NCI-H748 (cell line): ENCODE results near the gene MYH11.
"Not testable (repeated sequence)": the region's sequence is repeated elsewhere in the genome, so short reads cannot be mapped to it uniquely, and the experiment has no call there.

Experiments
- DNase-seq: peaks from one replicate; lab custom pipeline; 2025; ENCODE audit not compliant: unreplicated experiment; lab: John Stamatoyannopoulos, UW

The MYH11 gene

DNA sequence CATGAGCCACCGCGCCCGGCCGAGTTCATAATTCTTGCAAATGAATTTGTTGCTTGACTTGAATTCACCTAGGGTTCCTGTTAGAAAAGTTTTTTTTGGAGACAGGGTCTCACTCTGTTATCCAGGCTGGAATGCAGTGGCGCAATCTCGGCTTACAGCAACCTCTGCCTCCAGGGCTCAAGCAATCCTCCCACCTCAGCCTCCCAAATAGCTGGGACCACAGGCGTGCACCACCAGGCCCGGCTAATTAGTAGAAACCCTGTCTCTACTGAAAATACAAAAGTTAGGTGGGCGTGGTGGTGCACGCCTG, 99.8 kb downstream of the MYH11 start:
- no peak for DNase-seq

DNA sequence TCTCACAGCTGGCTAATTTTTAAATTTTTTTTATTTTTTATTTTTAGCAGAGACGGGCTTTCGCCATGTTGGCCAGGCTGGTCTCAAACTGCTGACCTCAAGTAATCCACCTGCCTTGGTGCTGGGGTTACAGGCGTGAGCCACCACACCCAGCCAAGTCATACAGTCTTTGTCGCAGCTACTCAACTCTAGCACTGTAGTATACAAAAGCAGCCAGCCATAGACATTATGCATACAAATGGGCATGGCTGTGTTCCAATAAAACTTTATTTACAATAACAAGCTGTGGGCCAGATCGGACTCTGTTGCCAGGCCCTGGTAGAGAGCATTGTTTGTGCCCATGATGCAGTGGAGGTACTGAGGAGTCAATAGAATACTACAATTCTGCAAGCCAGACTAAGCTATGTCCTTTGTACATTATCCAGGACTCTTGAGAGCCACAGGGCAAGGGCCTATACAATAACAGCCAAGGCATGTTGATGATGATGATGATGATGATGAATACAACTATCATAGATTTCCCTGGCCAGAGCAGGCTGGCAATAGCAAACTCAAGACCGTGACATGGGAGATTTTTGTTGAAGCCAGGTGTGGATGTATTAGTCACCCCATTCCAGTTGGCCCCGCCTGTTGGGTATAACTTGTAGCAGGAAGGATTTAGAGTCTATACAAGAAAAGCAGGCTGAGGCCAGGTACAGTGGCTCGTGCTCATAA, 101.8 kb downstream of the MYH11 start:
- no peak for DNase-seq

DNA sequence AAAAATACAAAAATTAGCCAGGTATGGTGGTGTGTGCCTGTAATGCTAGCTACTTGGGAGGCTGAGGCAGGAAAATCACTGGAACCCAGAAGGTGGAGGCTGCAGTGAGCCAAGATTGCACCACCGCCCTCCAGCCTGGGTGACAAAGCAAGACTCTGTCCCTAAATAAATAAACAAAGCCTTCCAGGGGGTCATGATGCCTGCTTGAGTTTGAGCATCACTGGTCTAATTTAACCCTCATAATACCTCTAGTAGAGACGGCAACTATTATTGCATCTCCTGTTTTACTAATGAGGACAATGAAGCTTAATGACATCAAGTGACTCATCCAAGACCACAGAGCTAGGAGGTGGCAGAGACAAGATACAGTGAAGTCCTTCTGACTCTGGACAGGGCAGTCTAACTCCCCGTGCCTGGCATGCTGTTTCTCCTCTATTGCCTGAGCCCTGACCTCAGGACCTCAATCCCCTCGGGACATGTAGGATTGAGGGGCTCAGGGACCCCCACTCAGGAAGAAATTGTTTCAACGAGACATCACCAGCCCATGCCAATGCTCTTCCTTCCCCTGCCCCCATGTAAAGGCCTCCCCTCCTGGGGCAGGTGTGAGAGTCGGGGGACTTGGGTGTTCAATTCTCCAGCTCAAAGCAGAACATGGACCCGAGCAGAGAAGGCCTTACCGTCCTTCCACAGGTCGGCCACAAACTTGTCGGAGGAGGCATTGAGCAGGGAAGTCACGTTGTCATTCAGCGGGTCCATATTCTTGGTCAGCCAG, 103.9 kb downstream of the MYH11 start:
- no peak for DNase-seq

DNA sequence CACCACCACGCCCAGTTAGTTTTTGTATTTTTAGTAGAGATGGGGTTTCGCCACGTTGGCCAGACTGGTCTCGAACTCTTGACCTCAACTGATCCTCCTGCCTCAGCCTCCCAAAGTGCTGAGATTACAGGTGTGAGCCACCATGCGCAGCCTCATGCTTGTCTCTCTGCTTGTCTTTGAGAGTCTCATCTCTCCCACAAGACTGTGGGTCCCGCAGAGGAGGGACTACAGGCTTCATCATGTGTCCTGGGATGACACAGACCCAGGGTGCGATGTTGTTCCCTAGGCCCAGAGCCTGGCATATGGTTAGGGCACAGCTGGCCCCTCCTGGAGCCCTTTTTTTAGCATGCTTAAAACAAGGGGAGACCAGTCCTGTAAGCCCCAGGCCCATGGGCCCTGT, 104.9 kb downstream of the MYH11 start:
- no peak for DNase-seq

DNA sequence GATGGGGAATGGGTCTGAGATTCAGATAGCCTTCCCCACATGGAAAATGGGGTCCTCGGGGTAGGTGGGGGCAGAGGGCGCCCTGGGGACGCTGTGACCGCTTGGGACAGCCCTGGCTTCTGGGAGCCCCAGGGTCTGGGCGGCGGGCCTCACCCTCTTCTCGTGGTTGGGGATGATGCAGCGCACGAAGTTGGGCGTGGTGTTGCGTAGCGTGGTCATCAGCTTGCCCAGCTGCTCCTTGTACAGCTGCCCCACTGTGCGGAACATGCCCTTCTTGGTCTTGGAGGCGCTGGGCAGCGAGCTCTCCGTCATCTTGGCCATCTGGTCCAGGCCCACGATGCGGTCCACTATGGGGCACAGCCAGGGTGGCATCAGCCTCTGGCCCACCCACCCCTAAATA, 106.8 kb downstream of the MYH11 start:
- no peak for DNase-seq

DNA sequence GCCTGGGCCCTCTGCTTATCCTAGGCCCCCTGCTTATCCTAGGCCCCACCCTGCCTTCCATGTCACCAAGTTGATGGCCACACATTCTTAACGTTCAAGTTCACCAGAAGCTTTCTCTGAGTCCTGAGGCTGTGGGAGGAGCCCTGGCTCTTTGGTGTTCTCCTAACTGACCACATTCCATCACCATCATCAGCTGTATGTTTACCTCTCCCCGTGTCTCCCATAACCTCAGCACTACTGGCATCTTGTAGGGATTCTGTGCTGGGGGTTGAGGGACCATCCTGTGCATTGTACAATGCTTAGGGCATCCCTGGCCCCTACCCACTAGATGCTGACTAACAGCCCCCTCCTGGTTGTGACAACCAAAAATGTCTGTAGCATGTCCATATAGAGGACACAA, 107.5 kb downstream of the MYH11 start:
- DNase-seq, result no peak

DNA sequence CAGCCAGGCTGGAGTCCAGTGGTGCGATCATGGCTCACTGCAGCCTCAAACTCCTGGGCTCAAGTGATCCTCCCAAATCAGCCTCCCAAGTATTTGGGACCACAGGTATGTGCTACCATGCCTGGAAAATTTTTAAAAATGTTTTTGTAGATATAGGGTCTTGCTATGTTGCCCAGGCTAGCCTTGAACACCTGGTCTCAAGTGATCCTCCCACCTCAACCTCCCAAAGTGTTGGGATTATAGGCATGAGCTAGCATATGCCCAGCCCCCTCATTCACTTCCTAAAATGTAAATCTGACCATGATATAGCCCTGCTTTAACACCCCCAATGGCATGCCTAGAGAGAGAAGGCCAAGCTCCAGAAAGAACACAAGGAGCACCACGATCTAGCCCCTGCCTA, 108.2 kb downstream of the MYH11 start:
- DNase-seq, result no peak

DNA sequence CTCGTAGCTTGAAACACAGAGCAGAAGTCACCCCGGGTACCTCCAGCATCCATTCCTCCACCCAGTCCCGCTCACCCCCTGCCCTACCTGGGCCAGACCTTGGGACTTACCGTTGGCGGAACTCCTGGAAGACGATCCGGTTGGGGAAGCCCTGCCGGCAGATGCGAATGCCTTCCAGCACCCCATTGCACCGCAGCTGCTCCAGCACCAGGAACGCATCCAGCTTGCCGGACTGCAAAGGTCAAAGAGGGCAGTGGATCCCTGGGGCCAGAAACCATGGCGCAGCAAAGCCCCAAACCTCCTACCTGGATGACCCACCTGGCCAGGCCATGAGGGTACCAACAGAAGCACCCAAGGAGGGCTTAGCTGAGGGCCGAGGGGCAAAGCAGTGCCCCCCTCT, 108.9 kb downstream of the MYH11 start:
- no peak for DNase-seq

DNA sequence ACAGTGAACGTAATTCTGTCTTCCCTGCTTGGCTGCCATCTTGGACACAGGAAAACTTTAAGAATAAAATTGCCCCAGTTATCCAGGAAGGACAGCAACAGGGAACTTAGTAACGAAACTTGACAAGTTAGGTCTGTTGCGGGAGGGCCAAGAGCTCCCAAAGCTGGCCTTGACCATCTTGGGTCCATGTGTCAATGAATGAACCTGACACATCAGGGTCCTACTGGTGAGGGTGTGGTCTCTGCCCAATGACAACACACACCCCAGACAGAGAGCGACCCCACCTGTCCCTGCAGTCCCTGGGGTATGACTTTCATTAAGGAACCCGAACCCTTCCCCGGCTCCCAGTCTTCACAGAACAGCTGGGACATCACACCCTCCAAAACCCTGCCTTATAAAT, 110.5 kb downstream of the MYH11 start:
- DNase-seq, result no peak

DNA sequence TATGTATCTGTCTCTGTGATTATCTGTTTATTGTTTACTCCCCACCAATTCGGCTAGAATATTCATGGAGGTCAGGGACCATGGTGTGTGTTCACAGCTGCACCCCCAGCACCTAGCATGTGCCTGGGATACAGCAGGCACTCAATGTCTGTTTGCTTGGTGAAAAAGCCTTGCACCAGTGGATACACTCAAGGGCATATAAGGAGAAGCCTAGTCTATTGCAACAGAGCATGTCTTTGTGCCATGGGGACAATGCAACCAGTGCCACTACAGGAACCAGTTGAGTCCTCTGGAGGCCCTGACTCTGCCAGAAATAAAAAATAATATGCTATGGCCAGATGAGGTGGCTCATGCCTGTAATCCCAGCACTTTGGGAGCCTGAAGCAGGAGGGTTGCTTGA, 113.2 kb downstream of the MYH11 start:
- no peak for DNase-seq

DNA sequence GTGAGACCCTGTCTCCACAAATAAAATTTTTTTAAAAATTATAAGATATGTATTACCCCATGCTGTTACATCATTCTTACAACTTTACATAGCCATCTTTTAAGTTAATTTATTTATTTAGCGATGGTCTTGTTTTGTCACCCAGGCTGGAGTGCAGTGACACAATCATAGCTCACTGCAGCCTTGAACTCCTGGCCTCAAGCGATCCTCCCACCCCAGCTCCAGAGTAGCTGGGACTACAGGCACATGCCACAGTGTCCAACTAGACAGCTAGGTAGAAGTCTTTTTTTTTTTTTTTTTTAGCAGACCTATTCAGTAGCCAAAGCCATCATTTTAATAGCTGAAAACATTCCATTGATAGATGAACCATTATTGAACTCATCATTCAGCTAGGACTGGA, 114.1 kb downstream of the MYH11 start:
- no peak for DNase-seq

DNA sequence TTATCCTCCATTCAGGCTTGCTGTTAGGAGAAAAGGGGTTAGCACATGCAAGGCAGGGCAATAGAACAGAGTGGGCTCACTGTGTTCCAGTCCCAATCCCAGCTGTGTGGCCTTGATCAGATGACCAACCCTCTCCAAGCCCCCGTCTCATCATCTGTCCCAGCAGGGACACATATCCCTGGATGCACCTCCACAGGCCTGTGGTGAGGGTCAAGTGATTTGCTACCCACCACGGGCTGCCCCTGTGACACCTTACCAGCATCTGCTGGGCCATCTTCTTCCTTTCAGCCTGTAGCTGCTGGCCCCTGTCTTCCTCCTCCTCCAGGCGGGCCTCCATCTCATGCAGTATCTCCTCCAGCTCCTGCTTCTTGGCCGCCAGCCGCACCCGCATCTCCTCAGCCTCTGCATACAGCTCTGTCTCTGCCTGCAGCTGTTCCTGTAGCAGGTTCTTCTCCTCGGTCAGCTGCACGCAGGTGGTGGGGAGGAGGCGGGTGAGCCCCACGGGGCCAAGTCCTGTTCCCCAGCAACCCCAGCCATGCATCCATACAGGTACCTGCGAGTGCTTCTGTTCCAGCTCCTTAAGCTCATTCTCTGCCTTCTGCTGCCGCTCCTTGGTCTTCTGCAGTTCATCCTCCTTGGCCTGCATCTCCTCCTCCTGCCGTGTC, 115.5 kb downstream of the MYH11 start:
- DNase-seq, result no peak

DNA sequence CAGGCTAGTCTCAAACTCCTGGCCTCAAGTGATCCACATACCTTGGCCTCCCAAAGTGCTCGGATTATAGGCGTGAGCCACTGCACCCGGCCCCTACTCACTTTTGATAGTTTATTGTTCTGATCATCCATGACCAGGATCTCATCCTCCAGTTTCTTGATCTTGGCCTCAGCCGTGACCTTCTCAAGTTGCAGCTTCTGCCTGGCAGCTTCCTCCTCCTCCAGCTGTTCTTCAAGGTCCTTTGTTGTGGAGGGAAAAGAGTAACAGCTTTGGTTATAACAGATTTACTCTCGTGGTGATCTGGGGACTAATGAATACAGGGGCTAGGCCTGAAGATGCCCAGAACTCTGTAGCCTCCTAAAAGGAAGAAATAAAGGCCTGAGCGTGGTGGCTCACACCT, 116.9 kb downstream of the MYH11 start:
- DNase-seq, result no peak

DNA sequence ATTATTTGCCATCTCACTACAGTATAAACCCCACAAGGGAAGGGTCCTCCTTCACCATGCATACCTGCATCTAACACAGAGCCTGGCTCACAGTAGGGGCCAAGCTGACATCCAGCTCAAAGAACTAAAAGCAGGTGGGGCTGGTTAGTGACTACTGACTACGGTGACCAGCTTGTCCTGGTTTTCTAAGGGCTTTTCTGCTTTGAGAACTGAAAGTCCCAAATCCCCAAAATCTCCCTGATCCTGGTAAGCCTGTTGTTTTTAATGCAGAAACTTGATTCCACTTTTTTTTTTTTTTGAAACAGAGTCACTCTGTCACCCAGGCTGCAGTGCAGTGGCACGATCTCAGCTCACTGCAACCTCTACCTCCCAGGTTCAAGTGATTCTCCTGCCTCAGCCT, 117.4 kb downstream of the MYH11 start:
- DNase-seq, result no peak

DNA sequence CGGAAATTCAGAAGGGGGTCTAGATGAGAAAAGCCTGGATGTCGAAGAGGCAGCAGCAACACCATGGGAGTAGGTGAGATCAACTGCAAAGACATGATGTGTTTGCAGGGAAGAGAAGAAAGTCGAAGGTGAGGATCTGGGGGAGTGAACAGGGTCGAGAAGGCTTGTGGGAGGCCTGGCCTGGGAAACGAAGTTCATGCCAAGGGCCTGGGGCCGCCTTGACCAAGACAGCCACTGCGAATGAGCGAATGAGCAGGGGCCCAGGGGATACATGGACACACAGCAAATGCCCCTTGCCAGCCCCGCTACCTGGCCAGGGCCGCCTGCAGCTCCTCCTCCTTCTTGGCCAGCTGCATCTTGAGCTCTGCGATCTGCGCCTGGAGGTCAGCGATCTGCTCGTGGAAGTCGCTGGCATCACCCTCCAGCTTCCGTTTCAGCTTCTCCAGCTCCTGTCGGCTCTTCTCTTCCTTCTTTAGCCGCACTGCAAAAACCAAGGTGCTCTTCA, 119.6 kb downstream of the MYH11 start:
- no peak for DNase-seq

DNA sequence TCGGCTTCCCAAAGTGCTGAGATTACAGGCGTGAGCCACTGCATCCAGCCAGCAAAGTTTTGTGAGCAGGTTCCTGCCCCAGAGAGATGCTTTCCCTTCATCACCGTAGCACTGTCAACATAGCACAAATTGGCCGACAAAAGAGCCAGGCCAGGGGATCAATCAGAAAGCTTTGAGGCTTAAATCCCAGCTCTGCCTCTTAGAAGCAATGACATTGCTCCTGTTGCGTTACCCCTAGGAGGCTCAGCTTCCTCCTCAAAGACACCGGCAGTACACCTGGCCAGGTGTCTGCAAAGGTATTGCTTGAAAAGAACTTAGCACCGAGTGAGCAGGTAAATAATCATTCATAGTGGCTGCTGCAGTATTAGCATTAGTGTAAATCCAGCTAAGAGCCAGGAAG, 120.3 kb downstream of the MYH11 start:
- no peak for DNase-seq

DNA sequence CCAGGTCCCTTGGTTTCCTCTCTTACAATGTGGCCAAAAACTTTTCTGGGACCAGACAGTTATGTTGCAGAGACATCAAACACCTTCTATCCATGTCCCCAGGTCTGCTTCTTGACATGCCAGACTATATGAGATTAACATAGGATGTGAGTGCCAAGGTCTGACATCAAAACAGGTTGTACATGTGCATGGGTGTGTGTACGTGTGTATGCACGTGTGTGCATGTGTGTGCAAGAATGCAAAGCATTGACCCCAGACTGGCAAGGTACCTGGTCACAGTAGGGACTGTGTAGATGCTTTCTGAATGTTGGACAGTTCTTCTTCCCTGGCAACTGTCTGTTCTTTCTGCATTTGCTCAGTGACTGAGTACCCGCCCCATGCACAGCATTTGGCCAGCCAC, 121.2 kb downstream of the MYH11 start:
- DNase-seq, result no peak

DNA sequence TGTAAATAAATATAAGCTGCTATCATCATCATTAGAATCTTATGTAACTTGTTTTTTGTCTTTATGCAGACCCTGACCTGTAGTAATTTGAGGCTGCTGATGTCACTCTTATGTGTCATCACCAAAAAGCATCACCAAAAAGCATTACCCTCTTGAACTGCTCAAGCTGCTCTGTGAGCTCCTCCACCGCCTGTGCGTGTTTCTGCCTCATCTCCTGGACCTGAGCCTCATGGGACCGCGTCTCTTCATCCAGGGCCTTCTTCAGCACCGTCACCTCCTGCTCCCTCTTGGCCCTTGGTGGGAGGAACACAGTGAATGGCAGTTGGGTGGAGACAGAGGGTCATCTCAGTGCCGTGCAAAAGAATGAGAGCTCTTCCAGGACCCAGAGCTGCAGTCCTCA, 124.4 kb downstream of the MYH11 start:
- no peak for DNase-seq

DNA sequence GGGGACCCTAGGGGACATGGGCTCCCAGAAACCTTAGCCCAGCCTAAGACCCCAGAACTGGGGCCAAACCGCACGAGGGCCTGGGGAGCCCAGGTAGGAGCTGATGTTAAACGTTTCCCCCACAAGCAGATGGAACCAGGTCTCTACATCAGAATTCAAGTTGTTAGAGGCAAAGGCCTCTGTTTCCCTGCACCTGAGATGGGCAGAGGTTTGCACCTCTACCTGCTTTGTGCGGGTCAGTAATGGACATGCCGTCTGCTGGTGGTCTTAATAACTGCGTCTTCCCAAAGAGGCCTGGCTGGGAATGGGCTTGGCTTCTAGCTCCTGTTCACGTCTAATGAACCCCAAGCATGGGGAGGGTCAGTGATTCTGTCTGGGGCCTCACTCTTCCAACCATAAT, 127.7 kb downstream of the MYH11 start:
- no peak for DNase-seq

DNA sequence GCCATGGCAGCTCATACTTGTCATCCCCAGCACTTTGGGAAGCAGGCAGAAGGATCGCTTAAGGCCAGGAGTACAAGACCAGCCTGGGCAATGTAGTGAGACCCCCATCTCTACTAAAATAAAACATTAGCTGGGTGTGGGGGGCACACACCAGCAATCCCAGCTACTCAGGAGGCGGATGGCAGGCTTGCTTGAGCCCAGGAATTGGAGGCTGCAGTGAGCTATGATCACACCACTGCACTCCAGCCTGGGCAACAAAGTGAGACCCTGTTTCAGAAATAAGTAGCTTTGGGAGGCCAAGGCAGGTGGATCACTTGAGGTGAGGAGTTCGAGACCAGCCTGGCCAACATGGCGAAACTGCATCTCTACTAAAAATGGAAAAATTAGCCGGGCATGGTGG, 129.1 kb downstream of the MYH11 start:
- not testable (repeated sequence) for DNase-seq

DNA sequence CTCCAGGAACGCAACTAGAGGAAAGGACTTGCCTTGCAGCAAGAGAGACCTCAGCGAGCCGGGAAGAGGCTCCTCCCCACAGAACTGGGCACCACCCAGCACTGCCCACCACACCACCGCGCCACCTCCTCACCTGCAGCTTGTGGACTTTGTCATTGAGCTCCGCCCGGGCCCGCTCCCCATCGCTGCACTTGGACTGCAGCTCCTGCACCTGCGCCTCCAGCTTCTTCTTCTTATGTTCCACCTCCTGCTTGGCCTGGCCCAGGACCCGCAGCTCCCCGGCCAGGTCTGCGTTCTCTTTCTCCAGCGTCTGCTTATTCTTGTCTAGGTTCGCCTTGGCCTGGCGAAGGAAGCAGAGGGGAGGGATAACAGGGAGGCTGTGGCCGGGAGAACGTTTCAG, 130.1 kb downstream of the MYH11 start:
- no peak for DNase-seq

DNA sequence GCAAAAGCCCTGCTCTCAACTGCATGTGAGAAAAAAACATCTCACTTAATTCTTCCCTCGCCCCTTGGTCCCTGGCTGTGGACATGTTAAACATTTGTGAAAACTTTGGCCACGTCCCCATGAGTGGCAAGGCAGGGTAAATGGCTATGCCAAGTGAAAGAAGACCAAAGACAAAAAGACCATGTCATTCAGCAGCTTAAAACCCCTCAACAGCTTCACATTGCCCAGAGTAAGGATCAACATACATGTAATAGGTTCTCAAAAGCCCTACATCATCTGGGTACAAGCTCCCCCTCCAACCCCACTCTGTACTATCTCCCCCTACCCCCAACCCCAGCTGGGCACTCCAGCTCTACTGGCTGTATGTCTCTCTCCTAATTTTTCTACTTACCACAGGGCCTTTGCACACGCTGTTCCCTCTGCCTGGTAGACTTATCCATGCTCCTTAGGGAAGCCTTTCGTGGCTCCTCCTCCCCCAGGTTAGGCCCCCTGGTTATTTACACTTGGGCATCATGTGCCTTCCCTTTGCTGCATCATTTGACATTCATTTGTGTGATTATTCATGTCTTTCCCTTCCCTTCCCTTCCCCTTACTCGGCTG, 131.1 kb downstream of the MYH11 start:
- no peak for DNase-seq
